A549 (cell line): ENCODE measurements around the gene TCEA3. TPM values are rescaled to one million over a fixed set of nuclear protein-coding genes. Genes with fewer than 3 reads are reported as not detected.

Experiments used
- ATAC-seq, 2 experiments: fragments of 200-7000 bp in 1 of 2; fragments of >200 bp in 1 of 2; cut with Nextera tagmentation in 1 of 2; cut with Tn5 transposase in 1 of 2; 3 replicates each; pipeline versions ENCODE4 v1.8.0 to v1.9.1; 2018 to 2020; ENCODE audit warnings: mild to moderate bottlenecking in 1 of 2, moderate library complexity in 1 of 2
- CTCF ChIA-PET: fragments of 300-600 bp; sonication (Branson Sonifier 250); formaldehyde crosslinking; extraction: SDS; loops from one replicate; lab custom pipeline; 2021; ENCODE audit warnings: antibody characterized with exemption, inconsistent platforms; lab: Yijun Ruan, JAX
- POLR2A ChIA-PET: fragments of 350-600 bp; formaldehyde crosslinking; extraction: SDS; loops from one replicate; lab custom pipeline; 2021; ENCODE audit warnings: antibody characterized with exemption, inconsistent platforms; lab: Yijun Ruan, JAX
- DNase-seq, 2 experiments: peaks; one replicate each; pipeline versions ENCODE4 v3.0.0 to v3.0.0-alpha.2; 2011 to 2016; ENCODE audit warnings: low read depth in 1 of 2, low spot score in 1 of 2
- FAIRE-seq: peaks from 2 replicates; lab custom pipeline; 2011; peaks lifted over from hg19 to GRCh38; lab: Jason Lieb, UNC
- H3K27ac ChIP-seq, 2 experiments: fragments of >200 bp; sonication (Bioruptor Twin); formaldehyde crosslinking; 3 replicates each; pipeline ENCODE4 v1.5.1; 2016 to 2017
- H3K4me1 ChIP-seq: fragments of >200 bp; sonication (Bioruptor Twin); formaldehyde crosslinking; 3 replicates; pipeline ENCODE4 v1.6.1; 2016
- H3K4me2 ChIP-seq: fragments of >200 bp; sonication (Bioruptor Twin); formaldehyde crosslinking; 3 replicates; pipeline ENCODE4 v1.6.1; 2016
- H3K4me3 ChIP-seq: fragments of >200 bp; sonication (Bioruptor Twin); formaldehyde crosslinking; 3 replicates; pipeline ENCODE4 v1.5.1; 2016
- H3K9me3 ChIP-seq: fragments of >200 bp; sonication (Bioruptor Twin); formaldehyde crosslinking; 3 replicates; pipeline ENCODE4 v1.6.1; 2016
- CBX2 ChIP-seq: fragments of 200-600 bp; sonication (generic); IDR thresholded peaks from 2 replicates; pipeline ENCODE4 v1.6.1; 2016; ENCODE audit warnings: low read depth, mild to moderate bottlenecking, borderline replicate concordance
- CBX8 ChIP-seq: fragments of 200-600 bp; sonication (generic); IDR thresholded peaks from 2 replicates; pipeline ENCODE4 v1.6.1; 2016
- CHD2 ChIP-seq: fragments of 150-350 bp; IDR thresholded peaks from 2 replicates; pipeline ENCODE4 v1.6.1; 2014; ENCODE audit warnings: low read length; ENCODE audit not compliant: partially characterized antibody
- CHD4 ChIP-seq: fragments of 200-600 bp; sonication (generic); IDR thresholded peaks from 2 replicates; pipeline ENCODE4 v1.6.1; 2016; ENCODE audit warnings: antibody characterized with exemption, mild to moderate bottlenecking, borderline replicate concordance
- E2F6 ChIP-seq: IDR thresholded peaks from 2 replicates; pipeline ENCODE4 v1.6.1; 2012; ENCODE audit warnings: low read depth, borderline replicate concordance
- EP300 ChIP-seq, 2 experiments: fragments of >200 bp; sonication (Bioruptor Twin); formaldehyde crosslinking; IDR thresholded peaks; 2 replicates in 1 of 2; 3 replicates in 1 of 2; pipeline ENCODE4 v1.6.1; 2016 to 2017
- FOSB ChIP-seq: fragments of 250-450 bp; sonication (Bioruptor Pico); IDR thresholded peaks from 2 replicates; pipeline ENCODE4 v1.5.0; 2020; ENCODE audit warnings: mild to moderate bottlenecking, moderate library complexity
- FOXS1 ChIP-seq: fragments of 250-450 bp; sonication (Bioruptor Pico); IDR thresholded peaks from 2 replicates; pipeline ENCODE4 v1.5.0; 2020; ENCODE audit warnings: mild to moderate bottlenecking, moderate library complexity
- HDAC2 ChIP-seq: fragments of 200-600 bp; sonication (generic); IDR thresholded peaks from 2 replicates; pipeline ENCODE4 v1.6.1; 2016
- HEYL ChIP-seq: fragments of 250-450 bp; sonication (Bioruptor Pico); IDR thresholded peaks from 2 replicates; pipeline ENCODE4 v1.8.0; 2021; ENCODE audit warnings: mild to moderate bottlenecking, moderate library complexity
- HOXA7 ChIP-seq: fragments of 250-450 bp; sonication (Bioruptor Pico); IDR thresholded peaks from 2 replicates; pipeline ENCODE4 v1.5.0; 2020; ENCODE audit warnings: mild to moderate bottlenecking, moderate library complexity
- KDM1A ChIP-seq: fragments of 200-600 bp; sonication (generic); IDR thresholded peaks from 2 replicates; pipeline ENCODE4 v1.6.1; 2016; ENCODE audit warnings: low read depth, mild to moderate bottlenecking
- MAFK ChIP-seq: fragments of 450-650 bp; IDR thresholded peaks from 2 replicates; pipeline ENCODE4 v1.6.1; 2014; ENCODE audit not compliant: partially characterized antibody
- NFE2L2 ChIP-seq: fragments of 150-350 bp; conservative IDR thresholded peaks from 2 replicates; pipeline ENCODE4 v1.6.1; 2014; ENCODE audit warnings: low read length
- NPAS2 ChIP-seq: fragments of 250-450 bp; sonication (Bioruptor Pico); IDR thresholded peaks from 2 replicates; pipeline ENCODE4 v1.8.0; 2022; ENCODE audit warnings: mild to moderate bottlenecking, moderate library complexity, borderline replicate concordance
- PBX3 ChIP-seq: IDR thresholded peaks from 2 replicates; pipeline ENCODE4 v1.6.1; 2012
- PHF8 ChIP-seq: fragments of 200-600 bp; sonication (generic); IDR thresholded peaks from 2 replicates; pipeline ENCODE4 v1.6.1; 2016; ENCODE audit warnings: low read depth, mild to moderate bottlenecking, antibody characterized with exemption, moderate library complexity, borderline replicate concordance
- POLR2A ChIP-seq: IDR thresholded peaks from 2 replicates; pipeline ENCODE4 v1.6.1; 2012; ENCODE audit warnings: mild to moderate bottlenecking, low read length
- POLR2AphosphoS2 ChIP-seq: conservative IDR thresholded peaks from 2 replicates; pipeline ENCODE4 v1.6.1; 2012; ENCODE audit warnings: low read length, improper control_type of control experiment, inconsistent platforms
- RCOR1 ChIP-seq: fragments of 150-350 bp; IDR thresholded peaks from 2 replicates; pipeline ENCODE4 v1.6.1; 2014; ENCODE audit warnings: antibody characterized with exemption, low read length, low read depth
- SMC3 ChIP-seq: fragments of >200 bp; sonication (Bioruptor Twin); formaldehyde crosslinking; IDR thresholded peaks from 3 replicates; pipeline ENCODE4 v1.6.1; 2018; ENCODE audit warnings: inconsistent platforms
- SREBF2 ChIP-seq: fragments of 450-650 bp; IDR thresholded peaks from 2 replicates; pipeline ENCODE4 v1.6.1; 2014; ENCODE audit warnings: mild to moderate bottlenecking, moderate library complexity
- USF2 ChIP-seq: fragments of 450-650 bp; IDR thresholded peaks from 2 replicates; pipeline ENCODE4 v1.6.1; 2014; ENCODE audit warnings: antibody characterized with exemption
- ZC3H11A ChIP-seq: fragments of 450-650 bp; IDR thresholded peaks from 2 replicates; pipeline ENCODE4 v1.6.1; 2014; ENCODE audit warnings: antibody characterized with exemption, mild to moderate bottlenecking
- ZNF302 ChIP-seq: fragments of 250-450 bp; sonication (Bioruptor Pico); IDR thresholded peaks from 2 replicates; pipeline ENCODE4 v1.9.0; 2021; ENCODE audit warnings: inconsistent platforms, mild to moderate bottlenecking, moderate library complexity
- ZSCAN20 ChIP-seq: fragments of 250-450 bp; sonication (Bioruptor Pico); IDR thresholded peaks from 2 replicates; pipeline ENCODE4 v1.8.0; 2022; ENCODE audit warnings: mild to moderate bottlenecking, moderate library complexity
- WGBS: methylation state at CpG from one replicate; pipeline ENCODE4 v1.1.6; 2017; ENCODE audit errors: missing lambda C conversion rate; 5-methylcytosine and 5-hydroxymethylcytosine counted together
- polyA plus RNA-seq, 4 experiments: library from polyadenylated mRNA; depleted of rRNA in 3 of 4; stranded (reverse); fragments of >200 nt; fragmentation: RNase III in 1 of 4; extraction: RNeasy Plus Mini Kit Qiagen cat#74134 plus additional on column Dnase treatment in 1 of 4; gene quantifications; 2 replicates in 3 of 4; 3 replicates in 1 of 4; pipeline ENCODE4 v1.2.3, GENCODE V29; 2011 to 2017

The TCEA3 gene
- polyA plus RNA-seq, 2 of the 4 experiments (the other 2 are of a cell fraction): 0.58 TPM

GRCh38 chr1:23402286-23403037, 22.1 kb downstream of the TCEA3 start:
- ATAC-seq: no peak
- CTCF ChIA-PET: interaction anchor here (1.0 to 3.3 kb wide), 11 partner anchors 9 to 187 kb away, joined by 3 to 28 read pairs (median 10); partner anchors contain the start of gene HTR1D
- H3K4me3 ChIP-seq: no peak overlapping the region

GRCh38 chr1:23401313-23401712, 23.2 kb downstream of the TCEA3 start:
- Histone ChIP-seq H3K9me3 (no peaks in the 10 kb centered on the region), H3K4me1 (peaks cover 21% of the 10 kb centered on the region), H3K4me2 (no peak overlapping the region), H3K27ac (peak overlapping the region in 1 of 2 experiments; percentile 83; a peak in 3 of 6 replicates)
- no peak for DNase-seq
- FAIRE-seq: no peak
- CTCF ChIA-PET: interaction anchor here (0.9 to 1.0 kb wide), 3 partner anchors 36 to 96 kb away, joined by 3 to 5 read pairs (median 4); no protein-coding TSS in a partner anchor
- POLR2A ChIA-PET: interaction anchor here (4.0 kb wide), 1 partner anchor 57 kb away, joined by 33 read pairs; the partner anchor contains the start of gene HNRNPR
- WGBS: 87% methylated on average over 6 of the region's 6 CpGs
- TF ChIP-seq CBX8 (no peak), USF2 (no peak)
- TF ChIP-seq, all 56 proteins: peak for 0
- ATAC-seq: no peak
- no peak overlapping the region for H3K4me3 ChIP-seq

More at GRCh38 chr1:23402286-23403037, 22.1 kb downstream of the TCEA3 start:
- DNase-seq: no peak
- FAIRE-seq: no peak
- H3K4me2 ChIP-seq: peak overlapping the region; percentile 72
- peak overlapping the region; percentile 68 to 83 for H3K27ac ChIP-seq
- TF ChIP-seq SREBF2 (no peak), POLR2A (no peak), NFE2L2 (no peak), PBX3 (no peak), FOSB (CRISPR knock-in tag) (no peak), MAFK (no peak), ZSCAN20 (CRISPR knock-in tag) (no peak), HOXA7 (no peak), PHF8 (no peak), FOXS1 (CRISPR knock-in tag) (no peak), ZNF302 (CRISPR knock-in tag) (no peak), CHD2 (no peak), CBX2 (no peak), E2F6 (no peak), CHD4 (no peak)
- 82% methylated on average over 11 of the region's 11 CpGs for WGBS
- POLR2A ChIA-PET: interaction anchor here (2.2 to 4.0 kb wide), 2 partner anchors 34 to 58 kb away, joined by 6 to 33 read pairs; partner anchors contain the start of gene HNRNPR
- no peaks in the 10 kb centered on the region for H3K9me3 ChIP-seq
- H3K4me1 ChIP-seq: peaks cover 21% of the 10 kb centered on the region

GRCh38 chr1:23400324-23401114, 24.0 kb downstream of the TCEA3 start:
- H3K4me2 ChIP-seq: no peak overlapping the region
- FAIRE-seq (no peak), DNase-seq (no peak), ATAC-seq (no peak)
- H3K4me1 ChIP-seq: peaks cover 21% of the 10 kb centered on the region
- H3K9me3 ChIP-seq: no peaks in the 10 kb centered on the region
- H3K27ac ChIP-seq: peak overlapping the region in 1 of 2 experiments; percentile 83; a peak in 3 of 6 replicates
- no peak overlapping the region for H3K4me3 ChIP-seq
- CTCF ChIA-PET: interaction anchor here (0.9 kb wide), 1 partner anchor 35 kb away, joined by 5 read pairs; no protein-coding TSS in a partner anchor
- 84% methylated on average over 5 of the region's 5 CpGs for WGBS
- POLR2A ChIA-PET: interaction anchor here (4.0 kb wide), 1 partner anchor 56 kb away, joined by 33 read pairs; the partner anchor contains the start of gene HNRNPR
- TF ChIP-seq HEYL (CRISPR knock-in tag) (no peak), SMC3 (no peak), KDM1A (no peak), RCOR1 (no peak), ZSCAN20 (CRISPR knock-in tag) (no peak), HDAC2 (no peak), CHD4 (no peak), EP300 (IDR thresholded peaks at IDR 0.05) (no peak), CBX8 (no peak), ZC3H11A (no peak), USF2 (no peak), POLR2AphosphoS2 (no peak), NPAS2 (CRISPR knock-in tag) (no peak), FOXS1 (CRISPR knock-in tag) (no peak)
